GM19193 (cell line): Measurements from ENCODE around the gene FRY.

ENCODE experiments used
- POLR2A ChIP-seq: IDR thresholded peaks from 4 replicates; pipeline ENCODE4 v1.6.1; 2011; ENCODE audit not compliant: insufficient read depth, insufficient read length; ENCODE audit errors: extremely low read depth

Gene FRY

GRCh38 chr13:32213626-32214025, 182.1 kb downstream of the FRY start:
- TF ChIP-seq POLR2A, result no peak

- TF ChIP-seq POLR2A, result no peak
Observed at GRCh38 chr13:32214071-32214470, 182.5 kb downstream of the FRY start.

GRCh38 chr13:32216281-32216680, 184.7 kb downstream of the FRY start:
- TF ChIP-seq POLR2A, result no peak

GRCh38 chr13:32222046-32222676, 190.6 kb downstream of the FRY start:
- TF ChIP-seq POLR2A, result no peak

- TF ChIP-seq POLR2A, result no peak
Observed at GRCh38 chr13:32224916-32225315, 193.3 kb downstream of the FRY start.

GRCh38 chr13:32225481-32225931, 193.9 kb downstream of the FRY start:
- TF ChIP-seq POLR2A, result no peak

GRCh38 chr13:32228330-32229041, 196.9 kb downstream of the FRY start:
- no peak for TF ChIP-seq POLR2A

GRCh38 chr13:32229443-32229842, 197.9 kb downstream of the FRY start:
- no peak for TF ChIP-seq POLR2A

GRCh38 chr13:32232263-32232662, 200.7 kb downstream of the FRY start:
- TF ChIP-seq POLR2A, result no peak

- no peak for TF ChIP-seq POLR2A
Observed at GRCh38 chr13:32233062-32233461, 201.5 kb downstream of the FRY start.

GRCh38 chr13:32234914-32235313, 203.3 kb downstream of the FRY start:
- no peak for TF ChIP-seq POLR2A

GRCh38 chr13:32237681-32238080, 206.1 kb downstream of the FRY start:
- no peak for TF ChIP-seq POLR2A

GRCh38 chr13:32243695-32244094, 212.1 kb downstream of the FRY start:
- TF ChIP-seq POLR2A, result no peak

- TF ChIP-seq POLR2A, result no peak
Observed at GRCh38 chr13:32245555-32245954, 214.0 kb downstream of the FRY start.

- TF ChIP-seq POLR2A, result no peak
Observed at GRCh38 chr13:32246468-32246867, 214.9 kb downstream of the FRY start.

GRCh38 chr13:32247887-32248286, 216.3 kb downstream of the FRY start:
- no peak for TF ChIP-seq POLR2A
